HG03103 (cell line): ENCODE measurements around the gene RNASE3.
"Not testable (repeated sequence)": the region's sequence is repeated elsewhere in the genome, so short reads cannot be mapped to it uniquely, and the experiment has no call there.

ENCODE experiments used
- ATAC-seq: cut with Tn5 transposase; IDR thresholded peaks from one replicate; pipeline ENCODE4 v1.9.1; 2021; ENCODE audit warnings: low read depth; ENCODE audit not compliant: unreplicated experiment

Gene RNASE3

GRCh38 chr14:20910822-20911221, 19.6 kb downstream of the RNASE3 start:
- not testable (repeated sequence) for ATAC-seq

GRCh38 chr14:20919038-20919756, 28.0 kb downstream of the RNASE3 start:
- not testable (repeated sequence) for ATAC-seq

GRCh38 chr14:20923766-20924297, 32.6 kb downstream of the RNASE3 start:
- not testable (repeated sequence) for ATAC-seq

- ATAC-seq = no peak
Observed at GRCh38 chr14:20934148-20934762, 43.1 kb downstream of the RNASE3 start.

- ATAC-seq = no peak
Observed at GRCh38 chr14:20935303-20935984, 44.3 kb downstream of the RNASE3 start.
